HepG2 (cell line): ENCODE measurements around the gene NAV2. TPM values are rescaled to one million over a fixed set of nuclear protein-coding genes. Genes with fewer than 3 reads are reported as not detected.

Source experiments
- HNF4G ChIP-seq, 2 experiments: sonication (generic) in 1 of 2; formaldehyde crosslinking in 1 of 2; IDR thresholded peaks; 2 replicates each; pipeline versions ENCODE4 v1.4.0 to v1.6.1; 2011 to 2020; ENCODE audit warnings: borderline replicate concordance in 2 of 2, low read depth in 2 of 2, mild to moderate bottlenecking in 2 of 2, low read length in 1 of 2, missing genetic modification reagents in 1 of 2, moderate library complexity in 1 of 2
- HOXA5 ChIP-seq: sonication (generic); formaldehyde crosslinking; IDR thresholded peaks from 2 replicates; pipeline ENCODE4 v1.4.0; 2020; ENCODE audit warnings: missing genetic modification reagents
- JDP2 ChIP-seq: sonication (generic); formaldehyde crosslinking; IDR thresholded peaks from 2 replicates; pipeline ENCODE4 v1.8.1; 2022; ENCODE audit warnings: missing genetic modification reagents, borderline replicate concordance
- NKX3-1 ChIP-seq: sonication (generic); formaldehyde crosslinking; IDR thresholded peaks from 2 replicates; pipeline ENCODE4 v1.5.0; 2020; ENCODE audit warnings: missing genetic modification reagents
- SOX5 ChIP-seq: IDR thresholded peaks from 2 replicates; pipeline ENCODE4 v1.6.1; 2016; ENCODE audit warnings: borderline replicate concordance
- ZFAT ChIP-seq: sonication (generic); formaldehyde crosslinking; conservative IDR thresholded peaks from 2 replicates; pipeline ENCODE4 v1.8.1; 2023; ENCODE audit warnings: missing genetic modification reagents, inconsistent platforms
- ZFP1 ChIP-seq: IDR thresholded peaks from 2 replicates; pipeline ENCODE4 v1.6.1; 2016
- ZFP36L2 ChIP-seq: sonication (generic); formaldehyde crosslinking; IDR thresholded peaks from 2 replicates; pipeline ENCODE4 v1.4.0; 2020; ENCODE audit warnings: missing genetic modification reagents
- ZFP82 ChIP-seq: sonication (generic); formaldehyde crosslinking; IDR thresholded peaks from 2 replicates; pipeline ENCODE4 v1.5.1; 2020; ENCODE audit warnings: mild to moderate bottlenecking, missing genetic modification reagents, borderline replicate concordance
- ZNF121 ChIP-seq: sonication (generic); formaldehyde crosslinking; IDR thresholded peaks from 2 replicates; pipeline ENCODE4 v1.5.0; 2020; ENCODE audit warnings: mild to moderate bottlenecking, missing genetic modification reagents
- ZNF468 ChIP-seq: sonication (generic); formaldehyde crosslinking; IDR thresholded peaks from 2 replicates; pipeline ENCODE4 v1.8.0; 2022; ENCODE audit warnings: mild to moderate bottlenecking, moderate library complexity, missing genetic modification reagents
- ZNF572 ChIP-seq: sonication (generic); formaldehyde crosslinking; IDR thresholded peaks from 2 replicates; pipeline ENCODE4 v1.5.1; 2020; ENCODE audit warnings: mild to moderate bottlenecking, missing genetic modification reagents
- ZNF720 ChIP-seq: sonication (generic); formaldehyde crosslinking; IDR thresholded peaks from 2 replicates; pipeline ENCODE4 v1.4.0; 2020; ENCODE audit warnings: missing genetic modification reagents
- ZNF790 ChIP-seq: sonication (generic); formaldehyde crosslinking; IDR thresholded peaks from 2 replicates; pipeline ENCODE4 v1.8.0; 2022; ENCODE audit warnings: missing genetic modification reagents, mild to moderate bottlenecking, borderline replicate concordance
- polyA plus RNA-seq, 8 experiments: library from polyadenylated mRNA; depleted of rRNA in 3 of 8; stranded (reverse) in 7 of 8; unstranded in 1 of 8; fragments of >200 nt; fragmentation: Illumina TruSeq in 4 of 8; extraction: Trizol in 4 of 8; gene quantifications; 2 replicates each; pipeline versions ENCODE4 v1.2.1 to v1.2.3, GENCODE V29; 2011 to 2016; ENCODE audit warnings: low read depth in 4 of 8, missing spikeins in 1 of 8, mixed read lengths in 1 of 8; ENCODE audit not compliant: insufficient read depth in 1 of 8
- total RNA-seq, 5 experiments: library from RNA; depleted of rRNA; stranded (reverse); fragments of >200 nt; fragmentation: Illumina TruSeq; extraction: Trizol; gene quantifications; 2 replicates each; pipeline ENCODE4 v1.2.3, GENCODE V29; 2016; ENCODE audit warnings: low read depth in 1 of 5
- TF ChIP-seq, protein P1 (sequence below): sonication (generic); formaldehyde crosslinking; IDR thresholded peaks from 2 replicates; pipeline ENCODE4 v1.5.0; 2020; ENCODE audit warnings: mild to moderate bottlenecking, low read depth, missing genetic modification reagents, borderline replicate concordance
- TF ChIP-seq, protein P2 (sequence below), 2 experiments: sonication (generic) in 1 of 2; formaldehyde crosslinking in 1 of 2; IDR thresholded peaks; 2 replicates each; pipeline versions ENCODE4 v1.4.0 to v1.6.1; 2018 to 2020; ENCODE audit warnings: missing genetic modification reagents in 2 of 2, borderline replicate concordance in 1 of 2, low read depth in 1 of 2, mild to moderate bottlenecking in 1 of 2, missing biosample characterization in 1 of 2
- TF ChIP-seq, protein P3 (sequence below): sonication (generic); formaldehyde crosslinking; IDR thresholded peaks from 2 replicates; pipeline ENCODE4 v1.4.0; 2020; ENCODE audit warnings: mild to moderate bottlenecking, missing genetic modification reagents
- TF ChIP-seq, protein P4 (sequence below): sonication (generic); formaldehyde crosslinking; IDR thresholded peaks from 2 replicates; pipeline ENCODE4 v1.4.0; 2020; ENCODE audit warnings: missing genetic modification reagents
- TF ChIP-seq, protein P5 (sequence below): sonication (generic); formaldehyde crosslinking; conservative IDR thresholded peaks from 2 replicates; pipeline ENCODE4 v1.4.0; 2020; ENCODE audit warnings: mild to moderate bottlenecking, missing genetic modification reagents, moderate library complexity

NAV2 gene
- total and polyA plus RNA-seq, 2 of the 13 experiments (the other 11 are each of a cell fraction or from before 2014, with no cell fraction given): 9.3 to 34.6 TPM

DNA sequence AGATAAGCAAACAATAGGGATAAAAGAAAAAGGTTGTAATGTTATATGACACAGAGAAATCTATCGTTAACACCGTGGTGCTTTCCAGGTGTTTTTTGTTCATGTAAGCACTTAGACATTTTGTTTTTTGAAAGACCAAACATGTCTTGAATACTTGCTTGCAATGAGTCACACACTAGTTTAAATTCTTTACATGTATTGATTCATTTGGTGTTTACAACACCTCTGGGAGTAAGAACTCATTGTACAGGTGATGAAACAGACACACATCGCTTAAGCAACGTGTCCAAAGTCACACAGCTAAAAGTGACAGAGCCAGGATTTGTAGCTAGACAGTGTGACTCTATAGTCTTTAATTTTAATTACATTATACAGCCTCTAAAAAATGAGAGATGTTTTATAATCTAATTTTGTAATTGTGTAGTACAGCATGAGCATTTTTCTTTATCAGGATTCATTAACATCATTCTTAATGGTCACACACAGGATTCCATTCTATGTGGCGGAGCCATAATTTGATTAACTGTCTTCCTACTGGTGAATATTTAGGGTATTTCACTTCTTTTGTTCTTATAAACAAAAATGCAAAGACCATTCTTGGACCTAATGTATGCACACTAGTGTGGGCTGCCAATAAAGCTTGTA lies 298.8 kb downstream of the NAV2 start (continued):
- TF ChIP-seq, protein P1, sequence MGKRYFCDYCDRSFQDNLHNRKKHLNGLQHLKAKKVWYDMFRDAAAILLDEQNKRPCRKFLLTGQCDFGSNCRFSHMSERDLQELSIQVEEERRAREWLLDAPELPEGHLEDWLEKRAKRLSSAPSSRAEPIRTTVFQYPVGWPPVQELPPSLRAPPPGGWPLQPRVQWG (CRISPR knock-in tag): no peak
- TF ChIP-seq SOX5 (peak; percentile 92), ZNF790 (no peak), ZFAT (CRISPR knock-in tag) (no peak), ZNF468 (CRISPR knock-in tag) (no peak), ZFP36L2 (CRISPR knock-in tag) (no peak), HNF4G (IDR thresholded peaks at IDR 0.05; ENCODE audit: borderline replicate concordance, low read depth, low read length) (peak; percentile 71), HNF4G (CRISPR knock-in tag; IDR thresholded peaks at IDR 0.05; ENCODE audit: borderline replicate concordance, low read depth) (no peak), ZFP82 (CRISPR knock-in tag) (no peak), JDP2 (CRISPR knock-in tag) (no peak), NKX3-1 (CRISPR knock-in tag) (no peak), ZNF720 (CRISPR knock-in tag) (no peak), ZFP1 (CRISPR knock-in tag) (no peak), ZNF121 (CRISPR knock-in tag) (no peak), ZNF572 (CRISPR knock-in tag) (no peak), HOXA5 (CRISPR knock-in tag) (no peak)
- TF ChIP-seq, protein P2, sequence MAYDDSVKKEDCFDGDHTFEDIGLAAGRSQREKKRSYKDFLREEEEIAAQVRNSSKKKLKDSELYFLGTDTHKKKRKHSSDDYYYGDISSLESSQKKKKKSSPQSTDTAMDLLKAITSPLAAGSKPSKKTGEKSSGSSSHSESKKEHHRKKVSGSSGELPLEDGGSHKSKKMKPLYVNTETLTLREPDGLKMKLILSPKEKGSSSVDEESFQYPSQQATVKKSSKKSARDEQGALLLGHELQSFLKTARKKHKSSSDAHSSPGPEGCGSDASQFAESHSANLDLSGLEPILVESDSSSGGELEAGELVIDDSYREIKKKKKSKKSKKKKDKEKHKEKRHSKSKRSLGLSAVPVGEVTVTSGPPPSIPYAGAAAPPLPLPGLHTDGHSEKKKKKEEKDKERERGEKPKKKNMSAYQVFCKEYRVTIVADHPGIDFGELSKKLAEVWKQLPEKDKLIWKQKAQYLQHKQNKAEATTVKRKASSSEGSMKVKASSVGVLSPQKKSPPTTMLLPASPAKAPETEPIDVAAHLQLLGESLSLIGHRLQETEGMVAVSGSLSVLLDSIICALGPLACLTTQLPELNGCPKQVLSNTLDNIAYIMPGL (CRISPR knock-in tag; IDR thresholded peaks at IDR 0.05; ENCODE audit: borderline replicate concordance in 1 of 2, low read depth in 1 of 2): no peak
- TF ChIP-seq, protein P3, sequence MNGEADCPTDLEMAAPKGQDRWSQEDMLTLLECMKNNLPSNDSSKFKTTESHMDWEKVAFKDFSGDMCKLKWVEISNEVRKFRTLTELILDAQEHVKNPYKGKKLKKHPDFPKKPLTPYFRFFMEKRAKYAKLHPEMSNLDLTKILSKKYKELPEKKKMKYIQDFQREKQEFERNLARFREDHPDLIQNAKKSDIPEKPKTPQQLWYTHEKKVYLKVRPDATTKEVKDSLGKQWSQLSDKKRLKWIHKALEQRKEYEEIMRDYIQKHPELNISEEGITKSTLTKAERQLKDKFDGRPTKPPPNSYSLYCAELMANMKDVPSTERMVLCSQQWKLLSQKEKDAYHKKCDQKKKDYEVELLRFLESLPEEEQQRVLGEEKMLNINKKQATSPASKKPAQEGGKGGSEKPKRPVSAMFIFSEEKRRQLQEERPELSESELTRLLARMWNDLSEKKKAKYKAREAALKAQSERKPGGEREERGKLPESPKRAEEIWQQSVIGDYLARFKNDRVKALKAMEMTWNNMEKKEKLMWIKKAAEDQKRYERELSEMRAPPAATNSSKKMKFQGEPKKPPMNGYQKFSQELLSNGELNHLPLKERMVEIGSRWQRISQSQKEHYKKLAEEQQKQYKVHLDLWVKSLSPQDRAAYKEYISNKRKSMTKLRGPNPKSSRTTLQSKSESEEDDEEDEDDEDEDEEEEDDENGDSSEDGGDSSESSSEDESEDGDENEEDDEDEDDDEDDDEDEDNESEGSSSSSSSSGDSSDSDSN (CRISPR knock-in tag): no peak
- TF ChIP-seq, protein P4, sequence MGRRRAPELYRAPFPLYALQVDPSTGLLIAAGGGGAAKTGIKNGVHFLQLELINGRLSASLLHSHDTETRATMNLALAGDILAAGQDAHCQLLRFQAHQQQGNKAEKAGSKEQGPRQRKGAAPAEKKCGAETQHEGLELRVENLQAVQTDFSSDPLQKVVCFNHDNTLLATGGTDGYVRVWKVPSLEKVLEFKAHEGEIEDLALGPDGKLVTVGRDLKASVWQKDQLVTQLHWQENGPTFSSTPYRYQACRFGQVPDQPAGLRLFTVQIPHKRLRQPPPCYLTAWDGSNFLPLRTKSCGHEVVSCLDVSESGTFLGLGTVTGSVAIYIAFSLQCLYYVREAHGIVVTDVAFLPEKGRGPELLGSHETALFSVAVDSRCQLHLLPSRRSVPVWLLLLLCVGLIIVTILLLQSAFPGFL (CRISPR knock-in tag): no peak
- TF ChIP-seq, protein P5, sequence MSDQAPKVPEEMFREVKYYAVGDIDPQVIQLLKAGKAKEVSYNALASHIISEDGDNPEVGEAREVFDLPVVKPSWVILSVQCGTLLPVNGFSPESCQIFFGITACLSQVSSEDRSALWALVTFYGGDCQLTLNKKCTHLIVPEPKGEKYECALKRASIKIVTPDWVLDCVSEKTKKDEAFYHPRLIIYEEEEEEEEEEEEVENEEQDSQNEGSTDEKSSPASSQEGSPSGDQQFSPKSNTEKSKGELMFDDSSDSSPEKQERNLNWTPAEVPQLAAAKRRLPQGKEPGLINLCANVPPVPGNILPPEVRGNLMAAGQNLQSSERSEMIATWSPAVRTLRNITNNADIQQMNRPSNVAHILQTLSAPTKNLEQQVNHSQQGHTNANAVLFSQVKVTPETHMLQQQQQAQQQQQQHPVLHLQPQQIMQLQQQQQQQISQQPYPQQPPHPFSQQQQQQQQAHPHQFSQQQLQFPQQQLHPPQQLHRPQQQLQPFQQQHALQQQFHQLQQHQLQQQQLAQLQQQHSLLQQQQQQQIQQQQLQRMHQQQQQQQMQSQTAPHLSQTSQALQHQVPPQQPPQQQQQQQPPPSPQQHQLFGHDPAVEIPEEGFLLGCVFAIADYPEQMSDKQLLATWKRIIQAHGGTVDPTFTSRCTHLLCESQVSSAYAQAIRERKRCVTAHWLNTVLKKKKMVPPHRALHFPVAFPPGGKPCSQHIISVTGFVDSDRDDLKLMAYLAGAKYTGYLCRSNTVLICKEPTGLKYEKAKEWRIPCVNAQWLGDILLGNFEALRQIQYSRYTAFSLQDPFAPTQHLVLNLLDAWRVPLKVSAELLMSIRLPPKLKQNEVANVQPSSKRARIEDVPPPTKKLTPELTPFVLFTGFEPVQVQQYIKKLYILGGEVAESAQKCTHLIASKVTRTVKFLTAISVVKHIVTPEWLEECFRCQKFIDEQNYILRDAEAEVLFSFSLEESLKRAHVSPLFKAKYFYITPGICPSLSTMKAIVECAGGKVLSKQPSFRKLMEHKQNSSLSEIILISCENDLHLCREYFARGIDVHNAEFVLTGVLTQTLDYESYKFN (CRISPR knock-in tag): peak; percentile 85
